DMS 273 (cell line): Measurements from ENCODE around the gene RNF4.
"Not testable (repeated sequence)": the region's sequence is repeated elsewhere in the genome, so short reads cannot be mapped to it uniquely, and the experiment has no call there.

ENCODE experiments used
- DNase-seq: peaks from one replicate; lab custom pipeline; 2025; ENCODE audit not compliant: unreplicated experiment; lab: John Stamatoyannopoulos, UW

Gene RNF4

GRCh38 chr4:2486981-2487380 is 18.1 kb downstream of the RNF4 start:
- no peak for DNase-seq

- DNase-seq = no peak
Measured at GRCh38 chr4:2487632-2488031, 18.7 kb downstream of the RNF4 start.

GRCh38 chr4:2489081-2489805 is 20.3 kb downstream of the RNF4 start:
- DNase-seq = no peak

- DNase-seq = no peak
Measured at GRCh38 chr4:2489841-2490552, 21.1 kb downstream of the RNF4 start.

GRCh38 chr4:2492970-2493369 is 24.1 kb downstream of the RNF4 start:
- DNase-seq = no peak

GRCh38 chr4:2494992-2495391 is 26.1 kb downstream of the RNF4 start:
- no peak for DNase-seq

GRCh38 chr4:2497324-2497723 is 28.4 kb downstream of the RNF4 start:
- DNase-seq = no peak

- no peak for DNase-seq
Measured at GRCh38 chr4:2497931-2498330, 29.0 kb downstream of the RNF4 start.

- no peak for DNase-seq
Measured at GRCh38 chr4:2500547-2500946, 31.6 kb downstream of the RNF4 start.

- no peak for DNase-seq
Measured at GRCh38 chr4:2501034-2501594, 32.2 kb downstream of the RNF4 start.

GRCh38 chr4:2503809-2504208 is 34.9 kb downstream of the RNF4 start:
- no peak for DNase-seq

GRCh38 chr4:2507259-2507658 is 38.4 kb downstream of the RNF4 start:
- DNase-seq = no peak

GRCh38 chr4:2507855-2508254 is 38.9 kb downstream of the RNF4 start:
- no peak for DNase-seq

- no peak for DNase-seq
Measured at GRCh38 chr4:2510351-2511259, 41.7 kb downstream of the RNF4 start.

GRCh38 chr4:2511645-2512131 is 42.8 kb downstream of the RNF4 start:
- no peak for DNase-seq

- DNase-seq = no peak
Measured at GRCh38 chr4:2512396-2513135, 43.7 kb downstream of the RNF4 start.

GRCh38 chr4:2514193-2514592 is 45.3 kb downstream of the RNF4 start:
- not testable (repeated sequence) for DNase-seq

- DNase-seq = not testable (repeated sequence)
Measured at GRCh38 chr4:2514944-2515343, 46.0 kb downstream of the RNF4 start.

- DNase-seq = no peak
Measured at GRCh38 chr4:2515830-2516550, 47.1 kb downstream of the RNF4 start.

- no peak for DNase-seq
Measured at GRCh38 chr4:2516635-2517034, 47.7 kb downstream of the RNF4 start.
